ENCODE data around the gene CAP1. TPM values are rescaled to one million over a fixed set of nuclear protein-coding genes. Genes with fewer than 3 reads are reported as not detected.

Gene CAP1
- total RNA-seq, 1 donor from 2014 or later = 79.3 TPM

- H3K9ac ChIP-seq (ENCODE audit: low read depth in 1 of 3, low read length in 3 of 3) = no peak overlapping the region
- H3K27ac ChIP-seq (ENCODE audit: low read depth, low read length) = no peak overlapping the region
- H3K36me3 ChIP-seq (ENCODE audit: control insufficient read depth in 3 of 3, insufficient read depth in 3 of 3, low read length in 3 of 3) = no peaks in the 10 kb centered on the region
- H3K4me1 ChIP-seq (ENCODE audit: control insufficient read depth in 3 of 3, insufficient read depth in 3 of 3, low read length in 3 of 3) = no peaks in the 10 kb centered on the region
- no peaks in the 10 kb centered on the region for H3K27me3 ChIP-seq (ENCODE audit: control insufficient read depth in 3 of 3, insufficient read depth in 3 of 3, low read length in 3 of 3)
- no peaks in the 10 kb centered on the region for H3K9me3 ChIP-seq (ENCODE audit: control insufficient read depth in 3 of 3, low read length in 3 of 3)
- no peak overlapping the region for H3K4me3 ChIP-seq (ENCODE audit: low read length in 3 of 3)
Observed at GRCh38 chr1:40011198-40011597, 29.3 kb upstream of the CAP1 start.

- peaks cover 0 to 2% (median 0%) of the 10 kb centered on the region in 3 donors for H3K27me3 ChIP-seq (ENCODE audit: control insufficient read depth in 3 of 3, insufficient read depth in 3 of 3, low read length in 3 of 3)
- H3K9me3 ChIP-seq (ENCODE audit: control insufficient read depth in 3 of 3, low read length in 3 of 3) = no peaks in the 10 kb centered on the region
- H3K4me3 ChIP-seq (ENCODE audit: low read length in 3 of 3) = no peak overlapping the region
- H3K36me3 ChIP-seq (ENCODE audit: control insufficient read depth in 3 of 3, insufficient read depth in 3 of 3, low read length in 3 of 3) = no peaks in the 10 kb centered on the region
- no peak overlapping the region for H3K9ac ChIP-seq (ENCODE audit: low read depth in 1 of 3, low read length in 3 of 3)
- H3K27ac ChIP-seq (ENCODE audit: low read depth, low read length) = no peak overlapping the region
- no peaks in the 10 kb centered on the region for H3K4me1 ChIP-seq (ENCODE audit: control insufficient read depth in 3 of 3, insufficient read depth in 3 of 3, low read length in 3 of 3)
Observed at GRCh38 chr1:40014253-40014706, 26.2 kb upstream of the CAP1 start.

- H3K36me3 ChIP-seq (ENCODE audit: control insufficient read depth in 3 of 3, insufficient read depth in 3 of 3, low read length in 3 of 3) = no peaks in the 10 kb centered on the region
- H3K4me3 ChIP-seq (ENCODE audit: low read length in 3 of 3) = no peak overlapping the region
- H3K9me3 ChIP-seq (ENCODE audit: control insufficient read depth in 3 of 3, low read length in 3 of 3) = no peaks in the 10 kb centered on the region
- peaks cover 0 to 2% (median 0%) of the 10 kb centered on the region in 3 donors for H3K27me3 ChIP-seq (ENCODE audit: control insufficient read depth in 3 of 3, insufficient read depth in 3 of 3, low read length in 3 of 3)
- H3K27ac ChIP-seq (ENCODE audit: low read depth, low read length) = no peak overlapping the region
- no peaks in the 10 kb centered on the region for H3K4me1 ChIP-seq (ENCODE audit: control insufficient read depth in 3 of 3, insufficient read depth in 3 of 3, low read length in 3 of 3)
- no peak overlapping the region for H3K9ac ChIP-seq (ENCODE audit: low read depth in 1 of 3, low read length in 3 of 3)
Observed at GRCh38 chr1:40014812-40015594, 25.5 kb upstream of the CAP1 start.

- H3K36me3 ChIP-seq (ENCODE audit: control insufficient read depth in 3 of 3, insufficient read depth in 3 of 3, low read length in 3 of 3) = no peaks in the 10 kb centered on the region
- no peaks in the 10 kb centered on the region for H3K9me3 ChIP-seq (ENCODE audit: control insufficient read depth in 3 of 3, low read length in 3 of 3)
- no peak overlapping the region for H3K27ac ChIP-seq (ENCODE audit: low read depth, low read length)
- H3K27me3 ChIP-seq (ENCODE audit: control insufficient read depth in 3 of 3, insufficient read depth in 3 of 3, low read length in 3 of 3) = peaks cover 0 to 2% (median 0%) of the 10 kb centered on the region in 3 donors
- H3K9ac ChIP-seq (ENCODE audit: low read depth in 1 of 3, low read length in 3 of 3) = no peak overlapping the region
- H3K4me3 ChIP-seq (ENCODE audit: low read length in 3 of 3) = no peak overlapping the region
- H3K4me1 ChIP-seq (ENCODE audit: control insufficient read depth in 3 of 3, insufficient read depth in 3 of 3, low read length in 3 of 3) = no peaks in the 10 kb centered on the region
Observed at GRCh38 chr1:40017951-40018575, 22.5 kb upstream of the CAP1 start.

- Histone ChIP-seq H3K9ac (ENCODE audit: low read depth in 1 of 3, low read length in 3 of 3) (no peak overlapping the region), H3K36me3 (ENCODE audit: control insufficient read depth in 3 of 3, insufficient read depth in 3 of 3, low read length in 3 of 3) (no peaks in the 10 kb centered on the region), H3K27me3 (ENCODE audit: control insufficient read depth in 3 of 3, insufficient read depth in 3 of 3, low read length in 3 of 3) (peaks cover 0 to 2% (median 0%) of the 10 kb centered on the region in 3 donors), H3K4me3 (ENCODE audit: low read length in 3 of 3) (no peak overlapping the region), H3K9me3 (ENCODE audit: control insufficient read depth in 3 of 3, low read length in 3 of 3) (peaks cover 0 to 6% (median 5%) of the 10 kb centered on the region in 3 donors), H3K4me1 (ENCODE audit: control insufficient read depth in 3 of 3, insufficient read depth in 3 of 3, low read length in 3 of 3) (no peaks in the 10 kb centered on the region), H3K27ac (ENCODE audit: low read depth, low read length) (no peak overlapping the region)
Observed at GRCh38 chr1:40020447-40021085, 20.0 kb upstream of the CAP1 start.

GRCh38 chr1:40023379-40023944 is 17.1 kb upstream of the CAP1 start:
- Histone ChIP-seq H3K36me3 (ENCODE audit: control insufficient read depth in 3 of 3, insufficient read depth in 3 of 3, low read length in 3 of 3) (no peaks in the 10 kb centered on the region), H3K4me3 (ENCODE audit: low read length in 3 of 3) (no peak overlapping the region), H3K27me3 (ENCODE audit: control insufficient read depth in 3 of 3, insufficient read depth in 3 of 3, low read length in 3 of 3) (no peaks in the 10 kb centered on the region), H3K27ac (ENCODE audit: low read depth, low read length) (no peak overlapping the region), H3K9ac (ENCODE audit: low read depth in 1 of 3, low read length in 3 of 3) (no peak overlapping the region), H3K9me3 (ENCODE audit: control insufficient read depth in 3 of 3, low read length in 3 of 3) (peaks cover 4 to 6% (median 5%) of the 10 kb centered on the region in 3 donors), H3K4me1 (ENCODE audit: control insufficient read depth in 3 of 3, insufficient read depth in 3 of 3, low read length in 3 of 3) (no peaks in the 10 kb centered on the region)

- H3K9ac ChIP-seq (ENCODE audit: low read depth in 1 of 3, low read length in 3 of 3) = no peak overlapping the region
- H3K4me3 ChIP-seq (ENCODE audit: low read length in 3 of 3) = no peak overlapping the region
- H3K4me1 ChIP-seq (ENCODE audit: control insufficient read depth in 3 of 3, insufficient read depth in 3 of 3, low read length in 3 of 3) = no peaks in the 10 kb centered on the region
- no peaks in the 10 kb centered on the region for H3K27me3 ChIP-seq (ENCODE audit: control insufficient read depth in 3 of 3, insufficient read depth in 3 of 3, low read length in 3 of 3)
- peaks cover 4 to 6% (median 5%) of the 10 kb centered on the region in 3 donors for H3K9me3 ChIP-seq (ENCODE audit: control insufficient read depth in 3 of 3, low read length in 3 of 3)
- no peaks in the 10 kb centered on the region for H3K36me3 ChIP-seq (ENCODE audit: control insufficient read depth in 3 of 3, insufficient read depth in 3 of 3, low read length in 3 of 3)
- H3K27ac ChIP-seq (ENCODE audit: low read depth, low read length) = no peak overlapping the region
Observed at GRCh38 chr1:40024671-40025070, 15.9 kb upstream of the CAP1 start.

- H3K4me3 ChIP-seq (ENCODE audit: low read length in 3 of 3) = no peak overlapping the region
- peaks cover 0 to 2% (median 0%) of the 10 kb centered on the region in 3 donors for H3K4me1 ChIP-seq (ENCODE audit: control insufficient read depth in 3 of 3, insufficient read depth in 3 of 3, low read length in 3 of 3)
- no peak overlapping the region for H3K27ac ChIP-seq (ENCODE audit: low read depth, low read length)
- no peaks in the 10 kb centered on the region for H3K27me3 ChIP-seq (ENCODE audit: control insufficient read depth in 3 of 3, insufficient read depth in 3 of 3, low read length in 3 of 3)
- H3K36me3 ChIP-seq (ENCODE audit: control insufficient read depth in 3 of 3, insufficient read depth in 3 of 3, low read length in 3 of 3) = no peaks in the 10 kb centered on the region
- peaks cover 4 to 6% (median 5%) of the 10 kb centered on the region in 3 donors for H3K9me3 ChIP-seq (ENCODE audit: control insufficient read depth in 3 of 3, low read length in 3 of 3)
- H3K9ac ChIP-seq (ENCODE audit: low read depth in 1 of 3, low read length in 3 of 3) = no peak overlapping the region
Observed at GRCh38 chr1:40027647-40028046, 12.9 kb upstream of the CAP1 start.

GRCh38 chr1:40029608-40030007 is 10.9 kb upstream of the CAP1 start:
- H3K27ac ChIP-seq (ENCODE audit: low read depth, low read length) = no peak overlapping the region
- no peaks in the 10 kb centered on the region for H3K27me3 ChIP-seq (ENCODE audit: control insufficient read depth in 3 of 3, insufficient read depth in 3 of 3, low read length in 3 of 3)
- peaks cover 0 to 4% (median 0%) of the 10 kb centered on the region in 3 donors for H3K9me3 ChIP-seq (ENCODE audit: control insufficient read depth in 3 of 3, low read length in 3 of 3)
- no peak overlapping the region for H3K9ac ChIP-seq (ENCODE audit: low read depth in 1 of 3, low read length in 3 of 3)
- no peaks in the 10 kb centered on the region for H3K36me3 ChIP-seq (ENCODE audit: control insufficient read depth in 3 of 3, insufficient read depth in 3 of 3, low read length in 3 of 3)
- peaks cover under 1 to 2% (median 2%) of the 10 kb centered on the region in 3 donors for H3K4me1 ChIP-seq (ENCODE audit: control insufficient read depth in 3 of 3, insufficient read depth in 3 of 3, low read length in 3 of 3)
- H3K4me3 ChIP-seq (ENCODE audit: low read length in 3 of 3) = no peak overlapping the region

All from skeletal muscle tissue (tissue), 4 donors.